ENCODE measurements around the gene TNS2. TPM values are rescaled to one million over a fixed set of nuclear protein-coding genes. Genes with fewer than 3 reads are reported as not detected.

TNS2 gene
- total RNA-seq, 1 donor from 2014 or later, result 15.4 TPM

GRCh38 chr12:53067074-53067992, 17.5 kb downstream of the TNS2 start:
- peak overlapping the region; percentile 43 for H3K4me2 ChIP-seq (ENCODE audit: low read length)

GRCh38 chr12:53067993-53068770, 18.3 kb downstream of the TNS2 start:
- no peak overlapping the region for H3K4me3 ChIP-seq (ENCODE audit: insufficient read depth, low read depth, low read length)
- peaks cover 14% of the 10 kb centered on the region for H4K20me1 ChIP-seq (ENCODE audit: insufficient read depth, low read length)
- peaks cover 7% of the 10 kb centered on the region for H3K36me3 ChIP-seq (ENCODE audit: insufficient read depth, low read length)
- H3K4me1 Mint-ChIP-seq (ENCODE audit: low read depth, unreplicated experiment), result peaks cover 34% of the 10 kb centered on the region
- H3K27ac ChIP-seq (ENCODE audit: low read depth, low read length), result no peak overlapping the region
- no peak overlapping the region for H3K4me2 ChIP-seq (ENCODE audit: low read length)
- H3K36me3 Mint-ChIP-seq (ENCODE audit: low read depth, unreplicated experiment), result peaks cover 45% of the 10 kb centered on the region
- H3K27me3 Mint-ChIP-seq (ENCODE audit: low read depth, unreplicated experiment), result no peaks in the 10 kb centered on the region
- H3K9me3 Mint-ChIP-seq (ENCODE audit: unreplicated experiment), result no peaks in the 10 kb centered on the region
- no peak overlapping the region for H3K9ac ChIP-seq (ENCODE audit: low read length)
- H3K79me2 ChIP-seq (ENCODE audit: insufficient read depth, low read length), result peaks cover 5% of the 10 kb centered on the region
- H3K4me3 Mint-ChIP-seq (ENCODE audit: unreplicated experiment), result no peak overlapping the region
- peaks cover 59% of the 10 kb centered on the region for H3K4me1 ChIP-seq (ENCODE audit: insufficient read depth, low read length)
- FAIRE-seq, result no peak
- H2AFZ ChIP-seq (ENCODE audit: low read depth, low read length), result no peak overlapping the region
- TF ChIP-seq CTCF (IDR thresholded peaks at IDR 0.05; ENCODE audit: insufficient read depth, low read depth, low read length), result no peak
- H3K27ac Mint-ChIP-seq (ENCODE audit: unreplicated experiment), result no peak overlapping the region
- no peaks in the 10 kb centered on the region for H3K27me3 ChIP-seq (ENCODE audit: insufficient read depth, low read length)
- no peaks in the 10 kb centered on the region for H3K9me3 ChIP-seq (ENCODE audit: insufficient read depth, low read depth, low read length)
- no peak for DNase-seq (ENCODE audit: low read depth)

More at GRCh38 chr12:53067074-53067992, 17.5 kb downstream of the TNS2 start:
- Histone ChIP-seq H4K20me1 (ENCODE audit: insufficient read depth, low read length) (peaks cover 18% of the 10 kb centered on the region), H2AFZ (ENCODE audit: low read depth, low read length) (no peak overlapping the region), H3K9me3 (ENCODE audit: insufficient read depth, low read depth, low read length) (no peaks in the 10 kb centered on the region), H3K9ac (ENCODE audit: low read length) (peak overlapping the region; percentile 13), H3K36me3 (ENCODE audit: insufficient read depth, low read length) (peaks cover 7% of the 10 kb centered on the region), H3K4me1 (ENCODE audit: insufficient read depth, low read length) (peaks cover 57% of the 10 kb centered on the region), H3K27ac (ENCODE audit: low read depth, low read length) (no peak overlapping the region), H3K4me3 (ENCODE audit: insufficient read depth, low read depth, low read length) (no peak overlapping the region), H3K79me2 (ENCODE audit: insufficient read depth, low read length) (peaks cover 5% of the 10 kb centered on the region), H3K27me3 (ENCODE audit: insufficient read depth, low read length) (no peaks in the 10 kb centered on the region)
- H3K4me3 Mint-ChIP-seq (ENCODE audit: unreplicated experiment), result no peak overlapping the region
- no peaks in the 10 kb centered on the region for H3K27me3 Mint-ChIP-seq (ENCODE audit: low read depth, unreplicated experiment)
- no peak for FAIRE-seq
- H3K36me3 Mint-ChIP-seq (ENCODE audit: low read depth, unreplicated experiment), result peaks cover 39% of the 10 kb centered on the region
- H3K4me1 Mint-ChIP-seq (ENCODE audit: low read depth, unreplicated experiment), result peaks cover 32% of the 10 kb centered on the region
- peak overlapping the region; percentile 75 for H3K27ac Mint-ChIP-seq (ENCODE audit: unreplicated experiment)
- H3K9me3 Mint-ChIP-seq (ENCODE audit: unreplicated experiment), result no peaks in the 10 kb centered on the region
- TF ChIP-seq CTCF (IDR thresholded peaks at IDR 0.05; ENCODE audit: insufficient read depth, low read depth, low read length) (no peak), EZH2 (IDR thresholded peaks at IDR 0.05; ENCODE audit: insufficient read depth, low read length) (no peak)
- DNase-seq (ENCODE audit: low read depth), result no peak

Measured in astrocyte (in vitro differentiated cells and primary cell).